GM21737 (cell line): ENCODE data around the gene PRKN.

Experiments
- ATAC-seq: cut with Tn5 transposase; IDR thresholded peaks from one replicate; pipeline ENCODE4 v1.9.1; 2021; ENCODE audit warnings: mild to moderate bottlenecking, moderate library complexity; ENCODE audit not compliant: unreplicated experiment

PRKN gene

DNA sequence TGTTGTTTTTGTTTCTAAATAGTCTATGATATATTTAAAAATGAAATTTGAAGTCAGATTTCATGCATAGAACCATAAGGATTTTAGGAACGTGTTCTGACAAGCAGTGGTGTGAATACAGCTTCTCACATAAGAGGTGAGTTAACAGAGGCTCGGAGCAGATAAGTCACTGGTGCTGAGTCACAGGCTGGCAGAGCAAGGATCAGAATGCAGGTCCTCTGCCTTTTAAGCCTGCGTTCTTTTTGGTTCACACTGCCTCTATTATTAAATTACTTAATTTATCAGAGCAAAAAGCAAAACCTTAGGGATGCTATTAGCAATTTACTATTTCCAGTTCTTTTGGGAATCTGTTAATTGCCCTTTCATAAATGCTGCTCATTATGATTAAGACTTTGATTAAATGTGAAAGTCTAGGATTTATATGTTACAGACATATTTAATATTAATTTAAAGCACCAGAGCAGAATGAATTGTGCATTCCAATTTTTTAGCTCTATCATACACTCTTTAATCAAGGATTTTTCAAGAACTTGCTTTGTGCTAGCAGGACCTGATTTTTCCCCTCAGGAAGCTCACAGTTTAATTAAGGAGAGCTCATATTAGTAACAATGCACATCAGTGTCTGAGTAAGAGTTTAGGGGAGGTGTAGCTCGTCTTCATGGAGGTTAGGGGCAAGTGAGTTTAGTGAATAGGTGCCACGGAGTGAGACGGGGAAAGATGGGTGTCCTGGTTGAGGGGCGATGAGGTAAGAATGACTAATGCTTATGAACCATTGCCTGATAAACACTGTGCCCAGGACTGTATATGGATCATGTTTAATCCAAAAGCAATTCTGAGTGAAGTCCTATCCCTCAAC, 1241.0 kb downstream of the PRKN start:
- ATAC-seq: no peak

DNA sequence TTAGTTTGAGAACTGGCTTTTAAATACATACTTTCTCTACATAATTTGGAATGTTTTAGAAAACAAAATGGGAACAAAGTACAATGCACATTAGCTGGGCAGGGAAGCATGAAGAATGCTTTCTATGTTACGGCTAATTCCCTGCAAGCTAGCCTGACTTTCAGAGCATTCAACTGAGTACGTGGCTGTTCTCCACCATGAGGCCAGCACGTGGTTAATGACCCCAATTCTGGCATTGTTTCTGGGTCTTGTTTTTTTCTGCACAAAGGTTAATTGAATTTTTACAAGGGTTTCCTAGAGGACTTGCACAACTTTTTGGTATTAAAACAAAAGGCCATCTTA, 1245.1 kb downstream of the PRKN start:
- no peak for ATAC-seq

DNA sequence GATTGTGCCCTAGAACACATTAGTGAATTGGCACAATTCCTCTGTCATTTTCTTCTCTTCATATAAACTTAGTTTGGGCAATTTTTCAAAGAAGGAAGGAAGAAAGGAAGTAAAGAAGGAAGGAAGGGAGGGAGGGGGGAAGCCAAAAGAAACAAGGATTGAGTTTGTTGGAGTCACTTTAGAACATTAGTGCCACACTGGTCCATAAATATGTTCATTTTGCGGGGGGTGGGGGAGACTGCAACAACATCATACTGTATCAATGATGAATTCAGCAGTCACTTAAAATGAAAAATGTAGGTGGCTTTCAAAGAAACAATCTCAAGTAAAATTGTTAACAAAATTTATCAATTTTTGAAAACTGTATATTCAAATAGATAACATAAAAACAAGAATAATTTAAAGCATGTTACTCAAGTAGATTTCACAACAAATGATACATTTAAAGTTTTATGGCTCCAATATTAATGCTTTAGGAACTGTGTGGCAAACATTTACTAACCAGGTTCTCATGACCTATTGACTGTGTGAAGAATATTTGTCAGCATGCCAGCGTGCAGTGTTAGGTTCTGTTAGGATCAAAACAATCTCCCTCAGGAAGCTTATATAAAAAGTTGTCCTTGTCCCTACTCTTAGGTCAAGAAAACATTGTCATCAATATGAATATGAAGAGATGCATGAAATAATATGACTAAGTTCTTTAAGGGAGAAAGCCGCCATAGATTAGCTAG, 1245.6 kb downstream of the PRKN start:
- no peak for ATAC-seq

DNA sequence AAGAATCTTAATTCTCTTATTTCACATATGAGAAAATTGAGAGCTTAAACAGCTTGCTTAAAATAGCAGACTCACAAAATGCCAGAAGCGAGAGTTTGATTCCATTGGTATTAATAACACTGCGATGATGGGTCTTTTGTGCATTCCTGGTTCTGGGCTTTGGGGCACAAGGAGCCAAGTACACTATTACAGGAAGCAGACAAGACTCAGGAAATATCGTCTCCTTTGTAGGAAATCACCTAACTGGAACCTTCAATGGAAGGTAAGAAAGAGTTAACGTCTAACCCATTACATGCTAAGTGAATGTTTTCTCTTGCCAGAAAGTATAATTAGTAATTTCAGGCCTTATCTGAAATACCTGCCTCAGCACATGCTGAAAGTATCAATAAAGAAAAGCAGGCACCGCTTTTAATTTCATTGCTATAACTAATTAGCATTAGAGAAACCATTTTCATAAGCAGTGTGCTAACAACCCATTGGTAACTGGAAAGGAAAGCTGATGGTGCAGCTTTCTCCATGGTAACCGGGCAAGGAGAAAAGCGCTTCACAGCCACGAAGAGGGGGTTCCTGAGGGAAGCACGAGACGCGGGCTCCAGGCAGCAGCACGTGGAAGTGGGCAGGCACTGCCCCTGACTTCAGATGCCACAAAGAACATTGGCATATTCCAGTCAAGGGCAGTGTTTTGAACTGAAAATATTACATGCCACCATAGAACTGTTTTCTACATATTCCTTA, 1247.0 kb downstream of the PRKN start:
- ATAC-seq: no peak

DNA sequence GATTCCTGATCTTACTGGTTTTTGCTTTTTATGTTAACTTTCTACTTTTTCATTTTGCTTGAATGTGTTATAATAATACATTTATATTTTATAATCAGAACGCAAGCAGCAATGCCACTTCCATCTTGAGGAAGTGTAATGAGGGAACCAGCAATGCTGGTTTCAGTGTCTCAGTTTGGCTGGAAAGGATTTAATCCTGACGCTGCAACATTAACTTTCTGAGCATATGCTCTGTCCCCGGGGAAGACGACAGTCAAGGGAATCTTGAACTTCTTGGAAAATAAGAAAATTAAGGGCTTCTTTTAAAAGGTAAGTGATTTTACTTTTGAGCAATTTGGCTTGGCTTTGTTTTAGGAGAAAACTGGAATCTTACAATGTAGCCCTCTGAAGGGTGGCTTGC, 1248.2 kb downstream of the PRKN start:
- ATAC-seq: no peak

DNA sequence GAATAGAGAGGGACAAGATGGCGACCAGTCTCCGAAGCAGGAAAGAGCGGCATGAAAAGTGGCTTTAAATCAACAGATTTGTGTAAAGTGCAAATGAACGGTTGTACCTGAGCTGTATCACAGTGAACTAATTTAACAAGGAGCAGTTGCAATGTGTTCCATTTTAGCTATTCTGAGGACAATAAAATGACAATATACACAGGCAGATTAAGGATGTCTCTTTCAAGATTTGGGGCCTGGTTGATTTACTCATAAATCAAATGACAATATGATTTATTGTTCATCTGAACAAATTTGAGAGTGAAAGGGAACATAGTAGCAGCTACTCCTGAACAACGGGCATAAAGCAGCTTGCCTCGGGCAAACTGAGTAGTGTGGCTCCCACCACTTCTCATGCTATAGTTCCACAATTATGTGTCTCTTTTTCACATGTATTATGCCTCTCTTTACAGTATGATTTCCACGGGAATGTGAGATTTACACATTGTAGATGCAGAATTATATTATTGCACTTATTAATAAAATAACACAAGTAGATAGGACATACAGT, 1249.6 kb downstream of the PRKN start:
- no peak for ATAC-seq

DNA sequence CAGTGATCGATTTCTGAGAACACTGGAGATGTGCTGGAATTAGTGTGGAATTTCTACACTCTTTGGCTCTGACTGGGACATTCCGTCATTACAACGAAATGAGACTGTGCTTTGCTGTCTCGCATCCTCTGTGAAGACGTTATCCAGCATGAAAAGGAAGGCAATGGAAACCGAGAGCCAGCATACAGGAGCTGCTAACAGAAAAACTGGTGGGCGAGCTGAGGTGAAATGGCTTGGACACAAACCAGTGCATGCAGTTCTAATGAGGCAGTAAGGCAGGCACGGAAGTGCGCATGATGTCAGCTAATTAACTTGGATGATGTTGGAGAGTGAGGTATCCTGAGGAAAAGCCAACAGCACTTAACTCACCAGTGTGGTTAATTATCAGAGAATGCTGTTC, 1250.9 kb downstream of the PRKN start:
- no peak for ATAC-seq

DNA sequence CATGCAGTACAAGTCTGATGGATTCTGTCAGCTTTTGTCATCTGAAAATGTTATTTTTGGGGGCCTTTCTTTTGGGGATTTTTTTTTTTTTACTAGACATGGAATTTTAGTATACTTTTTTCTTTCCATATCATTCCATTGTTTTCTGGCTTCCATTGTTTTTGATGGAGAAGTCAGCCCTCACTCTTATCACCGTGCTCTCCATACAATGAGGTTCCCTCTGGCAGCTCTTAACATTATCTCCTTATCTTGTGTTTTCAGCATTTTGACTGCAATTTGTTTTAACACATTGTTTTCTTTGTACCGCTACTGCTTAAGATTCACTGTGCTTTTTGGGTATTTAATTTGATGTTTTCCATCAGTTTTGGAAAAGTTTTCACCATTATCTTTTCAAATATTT, 1262.2 kb downstream of the PRKN start:
- no peak for ATAC-seq

DNA sequence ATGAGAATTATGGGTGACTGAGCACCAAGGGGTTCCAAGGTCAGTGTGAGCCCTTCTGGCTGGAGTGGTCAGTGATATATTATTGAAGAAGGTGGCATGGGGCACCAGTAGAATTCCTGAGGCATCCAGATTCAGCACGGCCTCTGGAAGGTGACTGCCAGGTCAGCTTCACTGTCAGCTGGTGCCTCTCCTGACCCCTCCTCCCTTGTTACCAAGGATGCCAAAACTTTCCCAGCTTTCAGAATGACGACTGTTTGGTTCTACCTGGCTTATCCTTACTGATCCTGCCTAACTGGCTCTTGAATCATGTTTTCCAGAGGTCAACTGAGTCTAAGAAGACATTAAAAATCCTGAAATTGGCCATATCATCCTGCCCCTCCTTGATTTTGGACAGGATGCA, 1264.5 kb downstream of the PRKN start:
- no peak for ATAC-seq

DNA sequence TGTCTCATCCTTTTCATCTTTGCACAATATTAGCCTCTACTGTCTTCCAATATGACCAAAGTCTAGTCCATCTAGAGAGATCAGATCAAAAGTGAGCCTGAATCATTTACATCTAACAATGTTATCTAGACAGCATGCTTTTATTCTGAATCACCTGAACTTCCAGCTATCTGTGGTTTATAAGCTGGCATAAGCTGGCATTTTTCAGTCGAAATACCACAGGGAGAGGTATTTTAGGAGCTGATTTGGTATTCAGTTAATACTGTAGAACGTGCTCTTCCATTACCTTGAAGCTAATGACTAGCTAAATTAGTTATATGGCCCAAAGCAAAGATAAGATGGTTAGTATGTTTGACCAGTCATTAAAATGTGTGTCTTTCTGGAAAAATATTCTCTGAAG, 1265.4 kb downstream of the PRKN start:
- no peak for ATAC-seq

DNA sequence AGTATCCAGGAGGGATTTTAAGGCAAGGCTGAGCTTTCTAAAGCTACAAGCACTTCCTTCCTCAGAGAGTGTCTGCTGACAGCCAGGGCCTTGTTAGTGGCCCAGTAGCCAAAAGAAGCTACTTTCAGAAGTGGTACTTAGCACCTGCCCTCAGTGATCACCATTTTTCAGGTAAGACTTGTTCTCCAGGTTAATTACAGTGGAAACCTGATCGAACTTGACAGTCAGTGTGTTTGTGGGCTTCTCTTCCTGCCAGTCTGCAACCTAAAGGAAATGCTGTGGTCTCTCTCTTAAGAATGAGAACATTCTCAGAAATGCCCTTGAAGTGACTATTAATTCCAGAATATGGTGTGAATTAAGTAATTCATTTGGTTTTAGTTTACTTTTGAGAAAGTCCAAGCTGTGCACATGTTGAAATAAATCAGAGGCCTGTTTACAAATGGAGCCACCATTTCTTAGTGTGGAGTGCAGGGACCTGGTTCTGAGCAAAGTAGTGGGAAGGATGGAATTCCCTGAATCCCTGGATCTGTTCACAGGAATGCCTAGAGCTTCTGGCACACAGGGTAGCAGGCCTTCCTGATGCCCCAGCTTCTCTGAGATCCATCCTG, 1268.5 kb downstream of the PRKN start:
- ATAC-seq: no peak

DNA sequence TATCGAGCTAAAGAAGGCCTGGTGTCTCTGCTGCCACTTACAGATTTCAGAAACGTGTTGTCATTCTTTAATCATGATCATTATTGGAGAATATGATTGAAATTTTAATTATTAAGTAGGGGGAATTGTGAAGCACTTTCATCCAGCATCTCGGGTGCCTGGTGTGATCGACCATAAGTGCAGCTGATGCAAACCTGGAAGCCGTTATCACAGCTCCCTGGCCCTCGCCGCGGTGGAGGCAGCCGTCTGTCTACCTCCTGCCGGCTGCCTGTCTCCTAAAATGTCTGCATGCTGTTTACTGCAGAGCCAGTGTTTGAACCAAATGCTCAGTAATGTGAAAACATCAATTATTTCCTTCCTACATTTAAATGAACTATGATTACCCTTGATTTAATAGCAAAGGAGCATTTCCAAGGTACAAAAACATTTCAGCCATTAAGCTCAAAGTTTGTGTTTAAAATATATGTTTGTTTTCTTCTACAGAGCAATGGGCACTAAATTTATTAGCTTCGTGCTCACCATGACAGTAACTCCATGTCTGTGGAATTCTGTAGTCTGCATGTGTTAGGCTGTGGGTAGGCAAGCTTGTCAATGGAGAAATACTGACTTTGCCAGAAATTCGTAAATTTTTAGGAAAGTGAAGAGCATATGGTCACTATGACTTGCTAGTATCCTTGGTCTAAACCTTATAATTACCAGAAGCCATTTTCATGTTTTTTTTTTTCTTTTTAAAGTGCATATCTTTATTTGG, 1269.2 kb downstream of the PRKN start:
- no peak for ATAC-seq

DNA sequence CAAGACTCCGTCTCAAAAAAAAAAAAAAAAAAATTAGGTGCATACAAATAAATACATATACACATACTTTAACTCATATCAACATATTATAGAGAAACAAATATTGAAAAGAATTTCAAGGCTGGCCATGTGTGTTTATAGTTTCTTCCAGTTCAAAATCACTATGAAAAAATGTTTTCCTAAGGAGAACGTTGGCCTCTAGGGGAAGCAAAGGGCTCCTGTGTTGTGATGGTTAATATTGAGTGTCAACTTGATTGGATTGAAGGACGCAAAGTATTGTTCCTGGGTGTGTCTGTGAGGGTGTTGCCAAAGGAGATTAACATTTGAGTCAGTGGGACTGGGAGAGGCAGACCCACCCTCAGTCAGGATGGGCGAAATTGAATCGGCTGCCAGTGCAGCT, 1271.7 kb downstream of the PRKN start:
- ATAC-seq: no peak

DNA sequence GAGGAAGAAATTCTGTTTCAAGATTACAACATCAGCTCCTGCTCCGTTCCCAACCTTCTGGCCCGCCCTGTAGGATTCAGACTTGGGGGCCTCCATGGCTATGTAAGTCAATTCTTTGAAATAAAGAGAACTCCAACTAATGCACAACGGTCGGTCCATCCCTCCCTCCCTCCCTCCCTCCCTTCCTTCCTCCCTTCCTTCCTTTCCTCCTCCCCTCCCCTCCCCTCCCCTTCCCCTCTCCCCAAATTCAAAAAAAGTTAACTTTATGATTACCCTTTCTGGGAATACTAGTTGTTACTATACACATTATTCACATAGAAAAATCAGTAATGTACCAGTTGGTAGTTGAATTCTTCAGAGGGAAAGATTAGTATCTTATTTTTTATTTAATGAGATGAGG, 1274.0 kb downstream of the PRKN start:
- no peak for ATAC-seq

DNA sequence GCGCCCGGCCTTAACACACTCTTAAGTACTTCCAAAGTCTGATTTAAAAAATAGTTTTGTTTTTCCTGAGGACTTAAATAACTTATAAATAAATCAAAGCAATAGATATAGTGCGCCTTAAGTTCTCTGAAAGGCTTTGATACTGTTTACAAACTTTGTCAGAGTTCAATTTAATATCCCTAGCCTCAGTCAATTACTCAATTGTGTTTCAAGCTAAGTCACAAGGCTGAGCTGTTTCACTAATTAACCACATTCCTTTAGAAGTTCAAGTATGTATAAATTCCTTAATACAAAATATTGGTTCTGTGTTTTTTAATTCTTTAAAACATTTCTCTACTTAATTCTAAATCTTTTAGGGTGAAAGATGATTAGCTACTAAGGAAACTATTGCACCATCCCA, 1275.3 kb downstream of the PRKN start:
- ATAC-seq: no peak

DNA sequence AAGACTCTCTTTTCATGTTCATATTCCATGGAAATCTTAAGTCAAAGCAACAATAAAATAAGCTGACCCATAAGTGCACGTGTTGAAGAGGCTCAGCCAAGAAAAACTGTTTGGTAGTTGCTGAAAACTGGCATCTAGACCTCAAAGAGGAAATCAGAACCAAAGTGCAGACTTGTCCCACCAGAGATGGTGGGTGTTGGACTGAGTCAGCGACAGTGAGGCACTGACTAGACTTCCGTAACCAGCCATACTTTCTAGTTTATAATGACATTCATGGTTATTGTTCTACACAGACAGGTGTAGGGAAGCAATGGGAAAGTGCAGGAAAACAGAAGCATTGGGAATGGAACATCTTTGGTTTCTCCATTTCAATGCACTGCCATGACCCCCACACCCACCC, 1278.0 kb downstream of the PRKN start:
- no peak for ATAC-seq

DNA sequence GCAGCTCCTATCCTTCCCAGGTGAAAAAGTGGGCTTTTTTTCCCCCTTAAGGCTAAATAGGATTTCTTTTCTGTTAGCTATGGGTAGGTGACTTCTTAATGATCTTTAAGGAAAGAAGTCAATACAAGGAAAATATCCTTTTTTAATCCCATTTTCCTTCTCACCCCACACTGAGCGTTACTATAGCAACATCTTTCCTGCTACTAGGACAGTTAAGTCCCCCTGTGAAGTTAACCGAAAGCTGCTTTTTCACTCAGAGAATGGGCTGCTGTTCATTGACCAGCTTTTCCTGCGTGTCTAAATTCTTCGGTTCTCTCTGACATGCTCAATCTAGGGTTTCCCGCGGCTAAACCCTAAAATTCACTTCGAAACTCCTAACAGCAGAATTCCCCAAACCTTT, 1280.6 kb downstream of the PRKN start:
- no peak for ATAC-seq

DNA sequence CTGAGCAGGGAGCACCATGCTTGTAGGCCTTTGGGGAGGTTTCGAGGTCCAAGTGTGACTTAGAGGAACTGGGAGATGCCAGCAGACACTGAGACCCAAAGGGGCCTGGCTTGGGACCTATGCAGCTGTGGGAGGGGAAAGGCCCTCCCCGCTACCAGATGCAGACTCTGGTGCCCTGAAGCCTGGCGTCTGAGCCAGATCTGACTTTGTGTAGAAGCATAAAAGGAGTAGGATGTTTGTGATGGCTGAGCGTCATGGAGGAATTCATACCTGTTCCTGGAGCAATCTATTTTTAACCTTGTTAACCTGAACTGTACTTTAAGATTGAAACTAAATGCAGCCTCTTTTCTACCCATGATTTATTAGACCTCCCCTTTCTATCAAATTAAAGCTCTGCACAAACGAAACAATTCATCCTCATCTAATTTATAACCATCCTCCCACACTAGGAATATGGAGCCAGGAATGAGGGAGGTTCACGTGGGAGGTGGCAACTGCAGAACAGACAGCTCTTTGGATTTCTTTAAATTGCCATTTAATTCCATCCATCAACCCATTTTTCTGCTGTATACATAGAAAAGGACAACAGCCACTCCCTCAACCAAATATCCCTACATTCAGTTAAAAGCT, 1281.2 kb downstream of the PRKN start:
- ATAC-seq: no peak

DNA sequence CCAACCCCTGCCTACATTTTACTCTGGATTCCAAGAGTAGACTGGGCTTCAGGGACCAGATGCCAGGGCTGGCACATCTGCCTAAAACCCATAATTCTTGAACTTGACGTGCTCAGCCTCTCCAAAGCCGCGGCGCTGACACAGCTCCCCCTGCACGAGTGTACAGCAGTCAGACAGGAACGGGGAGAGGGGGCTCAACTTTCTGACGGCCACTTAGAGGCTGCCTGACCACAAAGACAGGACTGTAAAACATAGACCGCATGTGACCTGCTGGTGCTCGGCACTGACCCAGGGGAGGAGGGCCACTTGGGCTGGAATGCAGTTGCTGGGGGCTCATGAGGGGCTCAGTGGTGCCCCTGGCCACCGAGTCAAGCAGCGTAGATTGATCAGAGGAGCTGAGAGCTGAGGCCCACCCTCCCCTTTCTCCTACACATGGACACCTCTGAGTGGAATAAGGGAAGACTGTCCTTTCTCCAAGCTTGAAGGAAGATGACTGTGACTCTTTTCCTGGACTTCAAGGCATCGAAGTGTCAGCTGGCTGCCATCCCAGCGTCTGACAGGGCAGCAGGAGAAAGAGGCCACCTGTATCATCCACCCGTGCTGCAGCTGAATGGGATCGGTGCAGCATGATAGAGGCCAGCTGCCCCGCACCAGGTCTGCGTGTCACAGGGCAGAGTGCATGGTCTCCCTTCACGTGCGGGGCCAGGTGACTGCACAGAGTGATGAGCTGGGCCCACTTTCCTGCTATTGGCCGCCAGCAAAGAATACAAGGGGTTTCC, 1282.4 kb downstream of the PRKN start:
- no peak for ATAC-seq
